ENCODE results near the gene RNF227. TPM values are rescaled to one million over a fixed set of nuclear protein-coding genes. Genes with fewer than 3 reads are reported as not detected.

Gene RNF227
- total RNA-seq, 1 experiment from 2014 or later = 0.11 TPM

DNA sequence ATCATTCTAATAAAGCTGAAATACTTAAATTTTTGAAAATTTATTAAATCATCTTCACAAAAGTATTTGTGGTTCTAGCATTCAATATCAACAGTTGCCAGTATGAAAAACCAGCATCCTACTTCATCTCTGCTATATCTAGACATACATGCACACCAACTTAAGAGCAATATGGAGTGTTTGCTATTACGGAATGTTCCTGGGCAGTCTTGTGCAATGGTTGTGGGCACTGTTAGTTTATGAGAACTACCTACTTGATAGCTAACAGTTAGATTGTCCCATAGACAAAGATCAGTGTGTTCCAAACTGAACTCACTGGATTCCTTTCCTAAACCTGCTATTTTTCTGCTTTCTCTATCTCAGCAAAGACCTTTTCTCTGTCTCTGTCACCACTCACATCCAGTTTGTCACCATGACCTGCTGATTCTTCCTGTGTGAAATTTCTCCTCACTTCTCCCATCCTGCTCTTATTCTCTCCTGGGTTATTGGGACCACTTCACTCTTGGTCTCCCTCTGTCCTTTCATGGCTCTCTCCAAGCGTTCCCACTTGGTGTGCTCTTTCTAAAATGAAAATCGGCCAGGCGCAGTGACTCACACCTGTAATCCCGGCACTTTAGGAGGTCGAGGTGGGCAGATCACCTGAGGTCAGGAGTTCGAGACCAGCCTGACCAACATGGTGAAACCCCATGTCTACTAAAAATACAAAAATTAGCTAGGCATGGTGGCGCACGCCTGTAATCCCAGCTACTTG, 43.6 kb upstream of the RNF227 start:
- no peak overlapping the region for H3K9ac ChIP-seq (ENCODE audit: low read length)
- H4K20me1 ChIP-seq (ENCODE audit: low read length) = no peaks in the 10 kb centered on the region
- no peaks in the 10 kb centered on the region for H3K9me3 ChIP-seq (ENCODE audit: low read length)
- ATAC-seq (no peak), DNase-seq (no peak)
- no peak for TF ChIP-seq EZH2 (IDR thresholded peaks at IDR 0.05; ENCODE audit: low read length, unreplicated experiment)
- TF ChIP-seq EZH2phosphoT487 (IDR thresholded peaks at IDR 0.05; ENCODE audit: borderline replicate concordance, low read length) = no peak
- TF ChIP-seq, protein P1, sequence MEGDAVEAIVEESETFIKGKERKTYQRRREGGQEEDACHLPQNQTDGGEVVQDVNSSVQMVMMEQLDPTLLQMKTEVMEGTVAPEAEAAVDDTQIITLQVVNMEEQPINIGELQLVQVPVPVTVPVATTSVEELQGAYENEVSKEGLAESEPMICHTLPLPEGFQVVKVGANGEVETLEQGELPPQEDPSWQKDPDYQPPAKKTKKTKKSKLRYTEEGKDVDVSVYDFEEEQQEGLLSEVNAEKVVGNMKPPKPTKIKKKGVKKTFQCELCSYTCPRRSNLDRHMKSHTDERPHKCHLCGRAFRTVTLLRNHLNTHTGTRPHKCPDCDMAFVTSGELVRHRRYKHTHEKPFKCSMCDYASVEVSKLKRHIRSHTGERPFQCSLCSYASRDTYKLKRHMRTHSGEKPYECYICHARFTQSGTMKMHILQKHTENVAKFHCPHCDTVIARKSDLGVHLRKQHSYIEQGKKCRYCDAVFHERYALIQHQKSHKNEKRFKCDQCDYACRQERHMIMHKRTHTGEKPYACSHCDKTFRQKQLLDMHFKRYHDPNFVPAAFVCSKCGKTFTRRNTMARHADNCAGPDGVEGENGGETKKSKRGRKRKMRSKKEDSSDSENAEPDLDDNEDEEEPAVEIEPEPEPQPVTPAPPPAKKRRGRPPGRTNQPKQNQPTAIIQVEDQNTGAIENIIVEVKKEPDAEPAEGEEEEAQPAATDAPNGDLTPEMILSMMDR (conservative IDR thresholded peaks at IDR 0.05; ENCODE audit: low read depth, low read length) = no peak
- H2AFZ ChIP-seq (ENCODE audit: low read length) = no peak overlapping the region
- no peak overlapping the region for H3K4me3 ChIP-seq (ENCODE audit: low read length)
- no peaks in the 10 kb centered on the region for H3K79me2 ChIP-seq (ENCODE audit: low read length)
- H3K27me3 ChIP-seq (ENCODE audit: low read length) = no peaks in the 10 kb centered on the region
- no peaks in the 10 kb centered on the region for H3K9me2 ChIP-seq (replicated peaks; ENCODE audit: low read length)
- H3F3A ChIP-seq (ENCODE audit: low read length, unreplicated experiment) = no peaks in the 10 kb centered on the region
- no TSS peak for BruUV-seq (replicated peaks)
- POLR2A ChIA-PET (ENCODE audit: unreplicated experiment) = no interaction called here
- peaks cover 4% of the 10 kb centered on the region for H3K4me1 ChIP-seq (ENCODE audit: insufficient read depth, low read length)
- H3K4me2 ChIP-seq (ENCODE audit: low read length) = no peak overlapping the region
- H3K36me3 ChIP-seq (ENCODE audit: low read depth, low read length) = no peaks in the 10 kb centered on the region
- intact Hi-C loops (cut with micrococcal nuclease) = no loop called here
- CTCF ChIA-PET = interaction anchor here (0.5 kb wide), 1 partner anchor 30 kb away, joined by 6 read pairs; no protein-coding TSS in a partner anchor
- H3K27ac ChIP-seq (ENCODE audit: low read length) = no peak overlapping the region

DNA sequence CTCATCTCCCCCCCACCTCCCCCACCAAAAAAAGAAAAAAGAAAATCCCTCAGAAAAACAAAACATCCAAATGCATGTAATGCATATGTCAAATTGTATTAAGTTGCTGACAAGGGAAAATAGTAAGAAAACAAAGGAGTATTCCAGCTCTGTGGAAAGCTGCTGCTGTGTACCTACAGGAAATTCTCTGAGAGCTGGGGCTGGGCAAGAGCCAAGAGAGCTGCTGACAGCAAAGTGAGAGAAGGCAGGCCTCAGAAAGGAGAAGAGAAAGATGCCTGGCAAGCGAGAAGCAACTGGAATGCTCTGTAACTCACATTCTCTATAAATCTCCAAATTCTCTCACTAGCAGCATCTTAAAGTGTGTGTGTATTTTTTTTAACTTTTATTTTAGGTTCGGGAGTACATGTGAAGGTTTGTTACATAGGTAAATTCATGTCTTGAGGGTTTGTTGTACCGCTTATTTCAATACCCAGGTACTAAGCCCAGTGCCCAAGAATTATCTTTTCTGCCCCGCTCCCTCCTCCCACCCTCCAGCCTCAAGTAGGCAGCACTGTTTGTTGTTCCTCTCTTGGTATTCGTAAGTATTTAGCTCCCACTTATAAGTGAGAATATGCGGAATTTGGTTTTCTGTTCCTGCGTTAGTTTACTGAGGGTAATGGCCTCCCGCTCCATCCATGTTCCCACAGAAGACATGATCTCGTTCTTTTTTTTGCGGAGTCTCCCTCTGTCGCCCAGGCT, 40.3 kb upstream of the RNF227 start:
- H3K9me2 ChIP-seq (replicated peaks; ENCODE audit: low read length) = no peaks in the 10 kb centered on the region
- no peaks in the 10 kb centered on the region for H3F3A ChIP-seq (ENCODE audit: low read length, unreplicated experiment)
- intact Hi-C loops (cut with micrococcal nuclease) = no loop called here
- no peak for ATAC-seq
- CTCF ChIA-PET = no interaction called here
- no TSS peak for BruUV-seq (replicated peaks)
- no peaks in the 10 kb centered on the region for H4K20me1 ChIP-seq (ENCODE audit: low read length)
- no peaks in the 10 kb centered on the region for H3K36me3 ChIP-seq (ENCODE audit: low read depth, low read length)
- DNase-seq = no peak
- H3K4me3 ChIP-seq (ENCODE audit: low read length) = no peak overlapping the region
- H3K4me2 ChIP-seq (ENCODE audit: low read length) = no peak overlapping the region
- TF ChIP-seq, protein P1 (conservative IDR thresholded peaks at IDR 0.05; ENCODE audit: low read depth, low read length) = no peak
- TF ChIP-seq EZH2 (IDR thresholded peaks at IDR 0.05; ENCODE audit: low read length, unreplicated experiment) (no peak), EZH2phosphoT487 (IDR thresholded peaks at IDR 0.05; ENCODE audit: borderline replicate concordance, low read length) (no peak)
- no peaks in the 10 kb centered on the region for H3K27me3 ChIP-seq (ENCODE audit: low read length)
- H3K4me1 ChIP-seq (ENCODE audit: insufficient read depth, low read length) = peaks cover 4% of the 10 kb centered on the region
- no peak overlapping the region for H2AFZ ChIP-seq (ENCODE audit: low read length)
- H3K79me2 ChIP-seq (ENCODE audit: low read length) = no peaks in the 10 kb centered on the region
- no peak overlapping the region for H3K27ac ChIP-seq (ENCODE audit: low read length)
- POLR2A ChIA-PET (ENCODE audit: unreplicated experiment) = no interaction called here
- H3K9ac ChIP-seq (ENCODE audit: low read length) = no peak overlapping the region
- H3K9me3 ChIP-seq (ENCODE audit: low read length) = no peaks in the 10 kb centered on the region
